HK-2 (cell line): Measurements from ENCODE around the gene SPATA31A1.
"Not testable (repeated sequence)": the region's sequence is repeated elsewhere in the genome, so short reads cannot be mapped to it uniquely, and the experiment has no call there.

ENCODE experiments used
- DNase-seq: peaks from one replicate; pipeline ENCODE4 v3.0.0-alpha.2; 2018; ENCODE audit not compliant: unreplicated experiment

Gene SPATA31A1

DNA sequence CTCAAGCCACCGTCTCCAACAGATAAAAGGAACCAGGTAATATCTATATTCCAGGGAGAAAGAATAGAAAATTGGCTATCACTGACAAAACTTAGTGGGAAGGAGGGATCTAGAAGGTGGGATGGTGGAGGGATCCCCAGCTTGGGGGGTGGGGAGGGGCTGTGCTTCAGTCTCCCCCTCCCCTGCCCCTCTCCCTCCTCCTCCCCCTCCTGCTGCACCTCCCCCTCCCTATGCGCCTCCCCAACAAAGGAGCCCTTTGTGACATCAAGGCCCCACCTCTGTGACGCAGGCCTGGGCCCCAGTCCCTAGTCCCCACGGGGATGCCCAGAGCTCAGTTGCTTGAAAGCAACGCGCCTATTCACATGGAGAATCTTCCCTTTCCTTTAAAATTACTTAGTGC is at the start of gene SPATA31A1:
SPATA31A1 (plus strand) TSS at position 301 of the 400 bp plus-strand sequence; CDS start at position 363, 62 bp downstream.
- not testable (repeated sequence) for DNase-seq

DNA sequence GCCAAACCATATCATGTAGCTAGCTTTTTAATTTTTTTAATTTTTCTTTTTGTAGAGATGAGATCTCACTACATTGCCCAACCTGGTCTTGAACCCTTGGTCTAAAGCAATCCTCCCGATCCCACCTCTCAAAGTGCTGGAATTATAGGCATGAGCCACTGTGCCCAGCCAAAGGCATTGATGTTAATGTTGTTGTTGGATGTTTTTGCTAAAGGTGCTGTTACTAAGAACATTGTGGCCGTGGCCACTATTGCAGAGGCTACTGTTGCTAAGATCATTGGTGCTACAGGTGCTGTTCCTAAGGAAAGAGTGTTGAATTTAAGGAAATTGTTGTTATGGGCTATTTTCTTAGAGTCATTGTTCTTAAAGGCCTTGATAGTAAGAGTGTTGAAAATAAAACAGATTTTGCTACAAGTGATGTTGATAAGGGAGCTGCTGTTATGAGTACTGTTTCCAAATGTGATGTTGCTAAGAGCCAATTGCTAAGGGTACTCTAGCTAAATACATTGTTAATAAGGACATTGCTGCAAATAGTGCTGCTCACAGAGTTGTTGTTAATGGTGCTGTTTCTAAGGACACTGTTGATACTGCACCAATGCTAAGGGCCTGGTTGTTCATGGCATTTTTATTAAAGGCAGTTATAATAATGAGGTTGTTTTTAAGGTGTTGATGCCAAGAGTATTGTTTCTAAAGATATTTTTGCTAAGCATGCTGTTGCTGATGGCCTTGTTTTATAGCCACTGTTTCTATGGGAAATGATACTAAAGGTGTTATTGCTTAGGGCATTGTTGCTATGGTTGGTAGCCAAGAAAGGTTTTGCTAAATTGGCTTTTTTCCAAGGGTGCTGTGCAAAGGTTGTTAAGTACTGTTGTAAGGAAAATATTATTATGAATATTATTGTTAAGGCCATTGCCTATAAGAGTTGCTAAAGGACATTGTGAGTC is 52.1 kb downstream of the SPATA31A1 start:
- DNase-seq = not testable (repeated sequence)

GRCh38 chr9:39411254-39411940 is 55.9 kb downstream of the SPATA31A1 start:
- DNase-seq = not testable (repeated sequence)
